Measurements from ENCODE around the gene NEDD9.

Gene NEDD9

DNA sequence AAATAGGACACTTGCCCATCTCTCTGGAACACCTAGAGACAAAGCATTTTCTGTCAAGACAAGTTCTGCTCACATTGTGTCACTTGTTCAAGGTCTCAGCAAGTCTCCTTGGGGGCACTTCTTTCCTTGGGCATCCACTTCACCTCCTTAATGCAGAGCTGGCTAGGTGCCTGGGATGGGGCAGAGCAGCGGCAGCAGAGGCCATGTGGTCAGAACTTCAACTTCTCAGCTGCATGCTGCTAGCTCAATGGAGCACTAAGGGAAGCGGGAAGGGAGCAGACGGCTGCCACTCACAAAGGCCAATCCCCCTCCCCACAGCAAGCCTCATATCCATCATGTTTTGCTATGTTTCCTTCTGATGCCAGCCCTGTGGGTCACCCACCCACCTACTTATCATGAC is 31.5 kb downstream of the NEDD9 start:
- DNase-seq (ENCODE audit: low spot score), result no peak

DNA sequence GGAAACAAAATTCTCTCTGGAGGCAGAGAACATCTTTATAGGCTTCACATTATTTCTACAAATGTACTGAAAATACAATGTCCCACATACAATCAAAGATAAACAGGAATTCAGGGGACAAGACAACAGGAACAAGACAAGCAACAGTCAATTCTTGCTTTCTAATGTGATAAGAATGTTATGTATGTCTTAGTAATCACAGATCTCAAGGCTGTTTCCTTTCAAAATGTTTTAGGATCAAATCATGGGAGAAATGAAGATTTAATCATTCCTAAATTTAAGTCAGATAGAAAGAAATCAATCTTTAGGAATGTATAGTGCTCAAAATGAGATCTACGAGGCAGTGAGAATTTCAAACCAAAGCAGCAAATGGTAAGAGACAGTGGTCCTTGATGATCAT is 32.1 kb downstream of the NEDD9 start:
- no peak for DNase-seq (ENCODE audit: low spot score)

DNA sequence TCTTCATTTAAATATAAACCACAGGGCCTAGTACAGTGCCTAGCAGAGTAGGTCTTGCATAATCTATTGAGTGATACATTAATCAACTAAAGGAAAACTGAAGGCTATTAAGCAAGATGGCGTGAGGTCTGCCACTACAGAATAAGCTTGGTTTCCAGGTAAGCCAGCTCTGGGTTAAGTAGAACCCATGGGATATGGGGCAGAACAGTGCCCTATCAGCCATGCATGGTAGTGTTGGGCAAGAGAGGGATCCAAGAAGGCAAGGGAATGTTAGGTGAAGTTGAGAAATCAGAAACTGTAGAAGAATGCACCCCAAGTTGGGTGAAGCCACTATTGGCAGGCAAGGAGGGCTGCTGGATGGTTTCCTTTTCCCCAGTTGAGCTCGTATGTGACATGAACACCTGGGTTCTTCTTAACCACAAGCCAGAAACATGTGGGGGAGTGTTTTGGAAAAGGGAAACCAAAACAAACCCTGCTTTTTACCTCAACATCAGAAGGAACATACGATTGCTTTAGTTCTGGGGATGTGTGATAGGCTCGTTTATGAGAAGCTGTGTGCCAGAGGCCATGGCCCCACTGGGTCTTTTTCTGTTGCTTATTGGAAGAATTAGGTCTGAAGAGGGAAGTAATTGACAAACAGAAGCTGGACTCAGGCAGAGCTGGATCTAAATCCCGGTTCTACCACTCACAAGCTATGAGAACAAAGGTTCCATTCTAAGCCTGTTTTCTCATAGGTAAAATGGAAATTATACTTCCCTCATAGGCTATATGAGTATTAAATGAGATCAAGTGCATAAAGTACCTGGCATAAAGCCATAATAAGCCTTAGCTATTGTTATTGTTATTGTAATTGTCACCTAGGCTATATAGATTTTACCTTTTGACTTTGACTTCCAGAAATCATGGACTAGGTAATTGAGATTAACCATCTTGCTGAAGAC is 33.5 kb downstream of the NEDD9 start:
- no peak for DNase-seq (ENCODE audit: low spot score)

DNA sequence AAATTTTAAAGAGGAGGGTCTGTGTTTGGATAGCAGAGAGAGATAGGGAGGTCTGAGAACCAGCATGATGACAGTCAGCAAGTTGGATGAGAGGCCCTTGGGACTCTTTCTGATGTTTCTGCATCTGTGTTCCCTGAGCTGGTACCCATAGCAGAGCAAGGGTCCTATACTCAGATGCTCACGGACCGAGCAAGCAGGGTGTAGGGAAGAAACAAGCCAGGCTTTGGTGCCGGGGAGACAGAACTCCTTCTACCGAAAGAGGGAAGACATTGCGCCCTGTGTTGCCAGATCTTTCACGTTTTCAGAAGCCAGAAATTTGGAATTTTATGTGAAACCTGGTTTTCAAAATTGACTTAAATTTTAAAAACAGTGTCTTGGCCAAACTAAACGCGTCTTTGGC is 34.6 kb downstream of the NEDD9 start:
- no peak for DNase-seq (ENCODE audit: low spot score)

DNA sequence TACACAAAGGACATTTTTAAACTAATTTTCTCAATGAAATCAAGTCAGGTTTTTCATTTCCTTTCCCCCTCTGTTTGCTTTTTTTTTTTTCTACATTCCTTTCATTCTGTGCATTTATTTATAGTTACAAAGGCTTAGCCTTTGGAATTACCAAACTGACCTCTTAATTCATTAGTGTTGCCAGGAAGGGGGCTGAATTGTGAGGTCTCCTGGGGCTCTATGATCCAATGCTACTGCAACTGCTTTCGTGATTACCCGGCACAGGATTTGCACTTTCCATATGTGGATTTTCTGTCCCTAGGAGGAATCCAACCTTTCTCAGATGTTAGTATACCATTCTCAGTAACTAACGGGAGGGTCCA is 35.3 kb downstream of the NEDD9 start:
- DNase-seq (ENCODE audit: low spot score), result peak; percentile 38

DNA sequence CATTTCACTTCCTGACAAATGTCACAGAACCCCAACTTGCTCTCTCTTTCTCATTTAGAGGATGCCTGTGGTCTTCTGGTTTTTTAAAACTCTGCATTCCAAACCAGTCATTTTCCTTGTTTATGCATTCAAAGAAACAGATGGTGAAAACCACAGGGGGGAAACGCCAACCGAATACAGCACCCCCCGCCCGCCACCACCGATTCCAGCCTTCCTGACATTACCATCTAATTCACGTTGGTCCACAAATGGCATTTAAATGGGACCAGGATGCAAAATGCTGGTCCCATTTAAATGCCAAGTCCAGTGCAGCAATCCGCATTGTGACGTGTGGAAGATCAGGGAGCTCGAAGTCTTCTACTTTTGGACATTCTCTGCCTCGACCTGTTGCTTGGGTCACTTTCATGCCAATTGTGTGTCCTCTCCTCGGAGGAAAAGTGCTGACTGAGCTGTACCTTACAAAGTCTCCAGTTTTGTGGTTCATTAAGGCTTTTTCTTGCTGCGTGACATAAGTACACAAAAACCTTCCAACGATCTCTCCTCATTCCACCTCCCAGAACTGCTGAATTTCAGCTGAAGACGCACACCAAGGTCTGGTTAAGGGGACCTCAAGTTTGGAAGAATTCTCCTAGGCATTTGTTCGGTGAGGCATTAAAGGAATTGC is 35.8 kb downstream of the NEDD9 start:
- peak; percentile 68 for DNase-seq (ENCODE audit: low spot score)

DNA sequence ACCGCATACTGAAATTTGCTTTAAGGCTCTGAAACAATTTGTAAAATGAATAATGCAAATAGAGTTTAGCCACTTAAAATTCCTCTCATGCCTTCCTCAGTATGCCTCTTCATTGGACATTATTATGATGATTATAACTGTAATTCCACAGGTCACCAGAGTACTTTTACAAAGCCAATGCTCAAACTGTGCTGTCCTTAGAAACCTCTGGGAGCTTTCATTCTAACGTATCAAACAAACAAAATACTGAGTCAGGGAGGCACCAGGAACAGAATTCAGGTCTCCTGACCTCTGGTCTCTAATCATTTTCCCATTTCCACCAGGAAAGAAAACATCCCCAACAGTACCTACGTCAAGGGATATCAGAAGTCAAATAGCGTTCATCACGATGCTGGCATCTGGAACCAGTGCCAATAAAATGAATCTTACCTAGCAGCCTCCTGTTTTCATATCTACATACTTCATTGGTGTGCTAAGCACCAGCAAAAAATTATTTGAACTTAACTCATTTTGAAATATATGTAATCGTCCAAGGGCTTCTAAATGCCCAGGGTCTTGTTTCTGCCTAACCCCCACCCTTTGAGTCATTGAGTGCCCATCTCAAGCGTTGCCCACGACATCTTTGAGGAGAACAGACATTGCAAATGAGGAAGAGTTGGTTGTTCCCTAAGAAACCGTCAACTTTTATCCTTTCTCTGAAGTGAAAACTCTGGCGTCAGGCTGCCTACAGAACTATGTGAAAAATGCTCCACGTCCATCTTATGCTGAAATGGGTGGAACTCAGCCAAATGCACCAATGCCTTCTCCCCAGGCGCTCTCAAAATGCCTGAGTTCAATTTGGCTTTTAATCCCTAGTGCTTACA is 37.9 kb downstream of the NEDD9 start:
- no peak for DNase-seq (ENCODE audit: low spot score)

DNA sequence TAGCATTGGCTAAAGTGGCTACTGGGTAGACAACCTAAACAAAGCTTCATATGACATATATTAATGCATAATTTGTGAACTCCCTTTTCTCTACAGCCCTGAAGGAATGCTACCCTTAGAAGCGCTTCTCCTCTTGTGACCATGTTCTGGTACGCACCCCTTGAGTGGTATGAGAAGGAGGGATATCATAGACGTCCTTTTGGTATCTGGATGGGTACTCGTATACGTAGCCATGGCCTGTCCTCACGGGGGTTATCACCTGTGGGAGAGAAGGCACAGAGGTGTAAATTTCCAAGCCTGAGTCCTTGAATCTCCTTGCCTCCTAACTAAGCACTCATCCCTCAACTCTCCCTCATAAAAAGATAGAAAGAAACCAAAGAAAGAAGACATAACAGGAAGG is 39.0 kb downstream of the NEDD9 start:
- DNase-seq (ENCODE audit: low spot score), result no peak

DNA sequence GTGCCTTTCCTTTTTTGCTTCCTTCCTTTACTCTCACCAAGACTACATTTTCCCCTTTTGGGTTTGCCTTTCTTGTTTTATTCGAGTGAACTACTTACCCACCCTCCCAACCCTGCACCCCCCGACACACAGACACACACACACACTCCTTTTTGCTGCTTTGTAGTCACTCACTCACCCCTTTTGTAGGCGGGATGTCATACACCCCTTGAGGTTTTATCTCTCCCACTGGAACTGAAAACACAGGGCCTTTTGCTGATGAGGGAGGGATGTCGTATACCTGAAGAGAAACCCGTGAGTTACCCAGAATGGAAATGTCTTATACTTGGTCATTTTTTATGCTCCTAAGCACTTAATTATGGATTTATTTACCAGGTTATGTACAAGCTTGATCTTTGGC is 40.3 kb downstream of the NEDD9 start:
- DNase-seq (ENCODE audit: low spot score), result no peak

DNA sequence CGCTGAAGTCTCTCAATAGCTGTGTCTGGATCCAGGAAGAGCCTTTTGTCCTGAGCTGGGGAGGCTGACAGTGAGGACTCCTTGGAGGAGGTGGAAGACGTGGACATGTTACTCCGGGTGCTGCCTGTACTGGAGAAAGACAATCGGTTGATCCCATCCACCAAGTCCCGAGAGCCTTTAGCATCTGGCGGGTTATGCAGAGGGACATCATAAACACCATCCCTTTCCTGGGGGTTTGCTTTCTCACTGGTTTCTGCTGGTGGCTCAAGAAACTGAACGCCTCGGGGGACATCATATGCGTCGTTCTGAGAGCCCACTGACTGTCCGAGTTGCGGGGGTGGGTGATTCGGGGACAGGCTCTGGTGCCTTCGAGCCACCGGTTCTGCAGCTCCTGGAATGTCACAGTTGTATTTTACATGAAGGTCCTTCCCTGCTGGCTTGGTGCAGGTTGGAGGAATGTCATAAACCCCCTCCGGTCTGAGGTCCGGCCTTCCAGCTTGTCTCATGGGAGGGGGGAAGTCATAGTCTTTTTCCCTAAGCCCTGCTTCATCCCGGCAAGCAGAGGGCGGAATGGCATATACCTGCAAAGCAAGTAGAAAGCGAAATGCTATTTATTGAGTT is 41.7 kb downstream of the NEDD9 start:
- DNase-seq (ENCODE audit: low spot score), result no peak

DNA sequence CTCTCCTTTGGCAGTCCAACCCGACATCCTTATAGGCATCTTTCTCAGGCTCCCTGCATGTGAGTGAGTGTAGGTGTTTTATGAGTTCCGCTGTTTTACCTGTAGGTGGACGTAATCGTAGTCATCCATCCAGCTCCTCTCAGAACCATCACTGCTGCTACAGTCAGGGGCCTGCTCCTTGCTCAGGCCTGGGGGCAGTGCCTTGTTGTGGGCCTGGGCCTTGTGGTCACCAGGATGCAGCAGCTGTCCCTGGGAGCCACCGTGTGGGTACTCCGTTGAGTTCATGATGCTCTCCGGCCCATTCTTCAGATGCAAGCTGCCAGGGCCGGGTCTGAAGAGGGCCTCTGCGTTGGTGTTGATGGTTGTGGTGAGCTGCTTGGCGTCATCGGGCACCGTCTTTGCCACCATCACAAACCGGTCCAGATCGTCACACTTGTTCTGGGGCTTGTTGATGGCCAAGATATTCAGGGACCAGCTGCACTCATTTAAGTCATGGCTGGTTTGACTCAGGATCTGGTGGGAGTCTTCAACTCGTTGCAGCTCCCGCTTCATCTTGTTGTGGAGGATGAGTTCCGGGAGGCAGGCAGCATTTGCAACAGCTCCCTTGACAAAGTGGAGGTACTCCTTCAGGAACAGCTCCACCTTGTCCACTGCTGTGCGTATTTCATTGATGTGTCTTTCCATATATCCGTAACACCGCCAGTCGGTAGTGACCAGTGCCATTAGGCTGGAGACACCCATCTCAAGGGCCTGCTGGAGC is 42.4 kb downstream of the NEDD9 start:
- no peak for DNase-seq (ENCODE audit: low spot score)

DNA sequence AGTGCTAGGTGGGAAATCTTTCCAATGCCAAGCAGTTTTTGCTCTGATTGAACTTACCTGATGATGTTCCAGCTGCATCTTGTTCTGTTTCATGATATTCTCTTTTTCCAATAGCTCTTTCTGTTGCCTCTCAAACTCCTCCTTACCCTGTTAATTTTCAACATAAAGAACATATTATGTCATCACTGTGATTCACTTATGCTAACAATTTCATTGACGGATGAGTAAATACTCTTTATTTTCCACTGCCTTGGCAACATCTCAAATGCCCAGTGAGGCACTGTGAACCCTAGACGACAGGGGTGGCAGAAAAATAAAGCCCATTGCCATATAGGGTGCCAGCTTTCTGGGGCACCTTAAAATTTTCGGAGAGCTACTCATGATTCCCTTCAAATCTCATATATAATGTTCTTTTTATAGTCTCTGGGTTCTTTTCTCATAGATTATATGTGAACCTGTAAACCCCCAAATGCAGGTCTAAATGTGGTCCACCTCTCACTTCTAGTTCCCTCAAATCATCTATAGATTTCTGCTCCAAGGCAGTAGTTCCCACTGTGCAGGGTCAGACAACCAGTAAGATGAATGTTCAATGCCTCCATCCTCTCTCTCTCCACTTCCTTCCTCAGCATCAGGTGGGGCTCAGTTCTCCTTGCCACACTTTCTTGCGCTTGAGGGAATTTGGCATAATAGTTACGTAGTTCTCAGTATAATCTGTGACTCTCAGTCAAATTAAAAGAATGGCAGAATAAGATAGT is 44.1 kb downstream of the NEDD9 start:
- DNase-seq (ENCODE audit: low spot score), result no peak

DNA sequence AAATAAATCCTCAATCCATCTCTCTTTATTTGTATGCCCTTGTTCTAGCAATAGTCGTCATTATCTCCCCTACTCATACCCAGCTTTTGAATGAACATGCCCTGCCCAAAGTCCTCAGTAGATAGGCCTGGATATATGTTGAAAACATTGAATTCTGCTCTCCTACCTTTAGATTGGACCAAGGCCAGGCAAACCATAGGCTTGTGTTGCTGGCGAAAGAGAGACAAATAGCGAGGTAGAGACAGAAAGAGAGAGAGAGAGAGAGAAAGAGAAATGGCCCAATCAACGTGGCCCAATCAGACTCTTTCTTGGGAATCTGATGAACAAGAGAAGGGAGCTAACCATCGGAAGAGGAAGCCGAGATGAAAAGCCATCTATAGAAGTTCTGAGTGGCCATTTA is 45.2 kb downstream of the NEDD9 start:
- DNase-seq (ENCODE audit: low spot score), result no peak

DNA sequence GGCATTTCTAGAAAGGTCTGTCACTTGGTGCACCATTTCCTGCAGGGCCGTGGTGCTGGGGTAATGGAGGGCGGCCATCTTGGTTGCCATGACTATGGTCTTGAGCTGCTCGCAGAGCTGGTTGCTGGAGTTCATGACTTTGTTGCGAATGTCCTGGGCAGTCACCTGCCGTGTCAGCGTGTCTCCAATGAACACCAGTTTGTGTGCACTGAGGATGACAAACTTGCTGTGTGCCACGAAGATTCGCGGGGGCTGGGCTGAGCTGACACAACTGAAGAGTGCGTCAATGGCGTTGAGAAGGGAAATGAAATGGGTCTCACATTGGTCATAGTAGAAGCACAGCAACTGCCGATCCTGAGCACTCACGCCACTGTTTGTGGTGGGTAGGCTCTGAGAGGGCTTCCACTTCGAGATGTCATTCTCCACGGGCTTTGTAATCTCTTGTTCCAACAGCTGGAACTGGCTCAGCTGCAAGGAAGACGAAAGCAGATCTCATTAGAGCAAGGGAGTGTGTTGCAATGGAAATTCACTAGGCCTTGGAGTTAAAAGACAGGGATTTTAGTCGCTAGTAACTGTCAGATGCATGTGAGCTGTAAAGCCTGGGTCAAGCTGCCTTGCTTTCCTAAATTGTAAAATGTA is 47.1 kb downstream of the NEDD9 start:
- no peak for DNase-seq (ENCODE audit: low spot score)

DNA sequence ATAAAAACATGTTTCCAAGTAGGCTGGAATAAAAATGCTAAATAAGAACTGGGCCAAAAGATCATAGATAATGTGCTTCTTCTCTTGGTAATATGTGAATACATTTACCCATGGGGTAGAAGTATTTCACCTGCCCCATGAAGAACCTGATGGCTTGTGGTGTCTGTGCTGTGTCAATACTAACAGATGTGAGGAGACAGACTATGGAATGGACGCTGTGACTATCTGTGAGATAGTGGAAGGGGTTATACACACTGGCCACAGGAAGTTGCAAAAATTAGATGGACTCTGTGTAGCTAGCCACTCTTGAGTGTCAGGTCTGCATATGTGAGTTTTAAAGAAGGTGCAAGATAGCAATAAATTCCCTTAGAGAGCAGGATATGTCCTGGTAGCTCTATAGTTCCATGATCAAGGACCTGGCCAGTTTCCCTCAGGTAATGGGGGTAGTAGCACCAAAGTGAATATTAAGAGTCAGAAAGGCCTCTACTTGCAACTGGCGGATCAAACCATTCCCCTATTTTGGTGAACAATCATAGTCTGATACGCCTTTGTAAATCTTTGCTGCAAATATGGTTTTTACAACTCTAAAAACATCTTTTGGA is 48.6 kb downstream of the NEDD9 start:
- no peak for DNase-seq (ENCODE audit: low spot score)

DNA sequence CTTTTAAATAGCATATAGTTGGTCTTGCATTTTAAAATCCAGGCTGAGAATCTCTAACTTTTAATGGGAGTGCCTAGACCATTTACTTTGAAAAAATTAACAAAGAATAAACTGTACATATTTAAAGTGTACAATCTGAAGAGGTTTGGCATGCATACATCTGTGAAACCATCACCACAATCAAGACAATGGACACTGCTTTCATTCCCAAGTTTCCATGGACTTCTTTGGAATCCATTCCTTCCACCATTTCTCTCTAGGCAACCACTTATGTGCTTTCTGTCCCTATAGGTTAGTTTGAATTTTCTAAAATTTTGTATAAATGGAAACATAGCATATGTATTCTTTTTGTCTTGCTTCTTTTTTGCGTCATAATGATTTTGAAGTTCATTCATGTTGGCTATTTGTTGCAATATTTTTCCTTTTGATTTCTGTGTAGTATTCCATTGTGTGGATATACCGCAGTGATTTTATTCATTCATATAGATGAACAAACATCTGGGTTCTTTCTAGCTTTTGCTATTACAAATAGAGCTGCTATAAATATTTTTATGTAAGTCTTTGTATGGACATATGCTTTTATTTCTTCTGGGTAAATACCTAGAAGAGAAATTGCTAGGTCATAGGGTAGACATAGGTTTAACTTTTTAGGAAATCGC is 50.9 kb downstream of the NEDD9 start:
- DNase-seq (ENCODE audit: low spot score), result no peak

DNA sequence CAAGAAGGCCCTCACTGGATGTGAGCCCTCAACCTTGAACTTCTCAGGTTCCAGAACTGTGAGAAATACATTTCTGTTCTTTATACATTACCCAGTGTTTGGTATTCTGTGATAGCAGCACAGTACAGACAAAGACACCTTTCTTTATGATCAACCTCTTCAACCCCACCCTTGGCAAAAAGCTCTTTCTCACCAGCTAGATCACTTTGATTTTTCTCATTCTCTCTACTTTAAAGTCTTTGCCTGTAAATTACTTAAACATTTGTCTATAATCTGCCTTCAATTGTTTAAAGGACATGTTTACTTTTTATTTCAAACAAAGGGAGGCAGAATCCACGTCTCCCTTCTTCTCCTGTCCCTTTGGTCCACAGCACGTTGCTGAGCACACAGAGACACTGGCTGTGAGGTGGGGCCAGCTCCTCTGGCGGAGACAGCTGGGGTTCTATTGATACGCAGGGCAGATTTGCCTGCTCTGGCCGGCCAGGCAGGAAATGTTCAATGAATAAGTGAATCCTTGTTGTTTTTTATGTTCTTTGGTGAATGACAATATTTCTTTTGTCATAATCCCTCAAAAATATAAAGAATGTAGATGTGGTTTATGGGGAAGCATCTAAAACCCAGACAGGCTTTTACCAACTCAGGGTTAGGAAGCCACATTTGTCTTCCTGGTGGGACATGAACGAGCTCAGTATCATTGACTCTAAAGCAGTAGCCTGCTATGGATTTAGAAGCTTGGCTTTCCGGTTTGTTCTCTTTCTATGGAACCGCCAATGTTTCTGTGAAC is 52.9 kb downstream of the NEDD9 start:
- DNase-seq (ENCODE audit: low spot score), result no peak

DNA sequence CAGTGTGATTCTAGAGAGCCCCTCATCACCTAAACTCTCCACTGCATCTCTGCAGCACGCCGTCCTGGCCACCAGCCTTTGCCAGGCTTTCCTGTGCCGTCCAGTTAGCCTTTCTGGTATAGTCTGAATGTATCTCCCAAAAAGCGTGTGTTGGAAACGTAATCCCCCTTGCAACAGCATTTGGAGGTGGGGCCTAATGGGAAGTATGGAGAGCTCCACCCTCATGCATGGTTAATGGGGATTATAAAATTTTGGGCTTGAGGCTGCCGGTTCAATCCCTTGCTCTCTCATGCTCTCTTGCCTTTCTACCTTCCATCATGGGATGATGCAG is 53.4 kb downstream of the NEDD9 start:
- no peak for DNase-seq (ENCODE audit: low spot score)

DNA sequence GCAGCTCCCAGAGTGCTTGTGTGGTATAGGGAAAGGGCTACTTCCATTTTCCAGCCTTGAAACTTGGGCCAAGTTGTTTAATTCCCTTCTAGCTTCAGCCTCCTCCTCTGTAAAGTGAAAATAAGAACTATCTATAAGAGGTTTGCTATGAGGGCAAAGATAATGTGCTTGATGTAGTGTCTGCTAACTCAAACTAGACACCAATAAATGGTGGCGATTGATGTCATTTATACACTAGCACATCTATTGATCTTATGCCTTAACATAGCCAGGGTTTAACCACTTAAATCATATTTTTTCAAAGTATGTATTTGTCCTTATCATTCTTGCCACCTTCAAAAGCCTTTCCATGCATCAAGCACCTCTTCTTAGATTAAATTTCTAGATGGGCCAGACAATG is 55.2 kb downstream of the NEDD9 start:
- DNase-seq (ENCODE audit: low spot score), result no peak
